DMS53 treated with DMSO at 0.1 percent for 48 hours (cell line): ENCODE data around the gene POLR2L.

Experiments
- DNase-seq: peaks from one replicate; lab custom pipeline; 2025; ENCODE audit not compliant: unreplicated experiment; lab: John Stamatoyannopoulos, UW

The POLR2L gene

DNA sequence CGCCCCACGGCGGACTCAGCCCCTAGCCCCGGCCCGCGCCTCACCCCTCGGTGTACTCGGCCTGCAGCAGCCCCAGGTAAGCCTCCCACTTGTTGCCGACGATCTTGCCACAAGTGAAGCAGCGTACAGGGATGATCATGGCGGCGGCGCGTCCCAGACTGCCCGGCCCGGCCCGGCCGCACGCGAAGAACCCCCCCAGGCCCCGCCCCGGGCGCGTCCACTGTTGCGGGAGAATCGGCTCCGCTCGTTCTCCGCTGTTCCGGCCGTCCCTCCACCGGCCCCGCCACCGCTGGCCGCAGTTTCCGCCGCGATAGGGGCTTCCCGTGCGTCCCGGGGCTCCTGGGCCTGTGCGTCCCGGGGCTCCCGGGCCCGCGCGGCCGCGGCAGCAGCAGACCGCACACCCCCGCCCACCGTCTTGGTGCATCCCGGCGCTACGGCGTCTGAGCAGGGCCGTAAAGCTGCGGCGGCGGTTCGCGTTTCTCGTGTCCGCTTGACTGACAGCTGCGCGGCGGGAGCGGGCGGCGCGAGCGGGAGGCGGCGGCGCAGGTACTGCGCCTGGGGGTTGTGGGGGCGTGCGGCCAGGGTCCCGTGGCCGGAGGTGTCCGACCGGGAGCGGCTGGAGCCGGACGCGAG, at the start of gene POLR2L, which contains the start of gene TSPAN4:
Gene POLR2L (minus strand): TSS at position 160 of the 633 bp plus-strand sequence. CDS start 21 bp downstream, at position 139.
Gene TSPAN4 (plus strand): TSS at position 483 of the 633 bp plus-strand sequence. CDS start 7,453 bp downstream, outside the sequence.
- DNase-seq, result peak; percentile 75

- no peak for DNase-seq
Observed at GRCh38 chr11:890794-891540, 48.6 kb upstream of the POLR2L start.

- no peak for DNase-seq
Observed at GRCh38 chr11:889687-890475, 47.6 kb upstream of the POLR2L start.

DNA sequence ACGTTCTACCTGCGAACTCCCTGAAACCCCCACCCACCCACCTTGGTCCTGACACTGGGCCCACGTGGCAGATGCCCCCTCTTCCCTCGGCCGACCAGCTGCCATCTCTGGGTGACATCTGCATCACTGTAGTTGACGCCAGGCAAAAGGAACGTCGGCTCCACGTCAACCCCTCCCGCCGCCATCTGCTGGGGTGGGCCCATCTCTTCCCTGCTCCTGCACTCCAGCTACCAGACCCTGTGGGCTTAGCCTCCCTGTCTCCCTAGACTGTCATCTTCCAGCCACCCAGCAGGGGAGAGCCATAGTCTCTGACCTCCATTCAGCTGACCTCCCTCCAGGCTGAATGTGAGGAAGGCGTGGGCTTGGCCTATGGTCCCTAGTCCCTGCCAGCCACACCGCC, 46.9 kb upstream of the POLR2L start:
- no peak for DNase-seq

DNA sequence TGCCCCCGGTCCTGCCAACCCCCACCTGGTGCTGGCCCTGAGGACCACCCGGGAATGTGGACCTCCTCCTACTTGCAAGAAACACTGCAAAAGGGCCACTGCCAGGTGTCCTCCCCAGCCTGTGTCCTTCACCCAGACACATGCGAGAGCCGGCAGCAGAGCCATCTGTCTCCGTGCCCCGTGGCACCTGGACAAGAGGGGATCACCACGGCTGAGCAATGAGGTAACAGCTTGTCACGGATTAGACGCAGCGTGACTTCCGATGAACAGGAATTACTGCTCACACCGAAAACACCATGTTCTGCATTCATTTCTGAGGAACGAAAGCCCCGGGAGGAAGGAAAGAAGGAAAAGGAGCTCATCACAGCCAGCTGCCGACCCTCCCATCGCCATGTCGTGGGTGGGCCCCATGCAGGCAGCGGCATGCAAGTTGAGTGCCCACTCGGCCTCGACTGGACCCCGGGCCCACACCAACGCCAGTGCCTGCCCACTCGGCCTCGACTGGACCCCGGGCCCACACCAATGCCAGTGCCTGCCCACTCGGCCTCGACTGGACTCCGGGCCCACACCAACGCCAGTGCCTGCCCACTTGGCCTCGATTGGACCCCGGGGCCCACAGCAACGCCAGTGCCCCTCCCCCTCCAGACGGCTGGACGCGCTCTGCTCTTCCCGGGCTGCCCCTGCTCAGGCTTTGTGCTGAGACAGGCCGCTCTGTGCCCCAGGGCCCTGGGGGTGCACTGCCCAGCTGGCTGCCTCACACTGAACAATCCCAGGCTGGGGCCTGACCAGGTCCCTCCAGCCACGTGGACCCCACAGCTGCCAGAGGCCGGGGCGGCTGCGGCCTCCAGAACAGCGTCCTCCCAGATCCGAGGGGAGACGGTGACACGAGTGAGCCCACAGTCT, 46.2 kb upstream of the POLR2L start:
- DNase-seq, result no peak

DNA sequence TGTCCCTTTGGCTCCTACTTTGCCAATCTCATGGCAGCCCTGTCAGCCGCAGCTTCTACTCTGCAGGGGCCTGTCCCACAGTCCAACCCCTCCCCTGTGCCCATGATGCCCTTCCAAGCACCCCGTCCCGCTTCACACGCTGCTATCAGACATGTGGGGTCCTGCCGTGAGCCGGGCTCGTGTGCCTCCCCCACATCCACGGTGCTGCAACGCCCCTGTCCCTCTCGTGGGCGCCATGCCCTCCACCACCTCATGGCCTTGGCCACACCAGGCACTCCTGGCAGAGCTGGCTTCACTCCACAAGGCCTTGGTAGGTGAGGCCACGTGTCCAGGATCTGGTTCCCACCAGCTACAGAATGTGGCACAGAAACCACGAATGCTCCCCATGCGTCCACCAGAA, 45.3 kb upstream of the POLR2L start:
- DNase-seq, result no peak

GRCh38 chr11:886568-886967, 44.2 kb upstream of the POLR2L start:
- DNase-seq, result no peak

- DNase-seq, result no peak
Observed at GRCh38 chr11:884578-885070, 42.3 kb upstream of the POLR2L start.

DNA sequence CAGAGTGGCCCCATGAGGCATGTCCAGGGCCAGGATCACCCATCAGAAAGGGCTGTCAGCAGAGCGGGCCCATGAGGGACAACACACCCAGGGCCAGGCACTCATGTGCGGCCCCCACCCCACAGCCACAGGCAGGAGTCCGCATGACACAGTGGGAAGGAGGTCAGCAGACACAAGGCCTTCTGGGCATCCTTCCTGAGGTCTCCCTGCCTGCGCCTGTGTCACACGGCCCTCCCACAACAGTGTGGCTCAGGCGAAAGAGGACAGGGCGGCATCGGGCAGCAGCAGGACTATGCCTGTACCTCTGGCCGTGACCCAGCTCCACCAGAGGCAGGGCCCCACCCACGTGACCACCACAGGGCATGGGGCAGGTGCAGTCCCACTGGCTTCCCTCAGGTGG, 41.2 kb upstream of the POLR2L start:
- no peak for DNase-seq

DNA sequence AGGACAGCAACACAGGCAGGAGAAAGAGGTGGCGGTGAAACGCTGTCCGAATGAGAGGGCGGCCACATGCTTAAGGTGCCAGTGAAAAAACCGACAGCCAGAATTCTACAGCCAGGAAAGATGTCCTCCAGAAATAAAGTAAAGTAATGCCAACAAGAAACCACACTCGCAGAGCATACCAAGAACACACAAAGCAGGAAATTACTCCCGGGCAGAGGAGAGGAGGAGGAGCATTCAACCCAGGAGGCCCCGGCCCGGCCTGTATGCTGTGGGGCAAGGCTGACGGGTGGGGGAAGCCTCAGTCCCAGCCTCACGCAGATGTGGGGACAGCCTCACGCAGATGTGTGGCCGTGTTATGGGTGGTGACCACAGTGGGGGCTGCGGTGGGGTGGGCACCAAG, 40.3 kb upstream of the POLR2L start:
- no peak for DNase-seq

GRCh38 chr11:880447-880846, 38.1 kb upstream of the POLR2L start:
- no peak for DNase-seq

GRCh38 chr11:877565-877964, 35.2 kb upstream of the POLR2L start:
- DNase-seq, result no peak

DNA sequence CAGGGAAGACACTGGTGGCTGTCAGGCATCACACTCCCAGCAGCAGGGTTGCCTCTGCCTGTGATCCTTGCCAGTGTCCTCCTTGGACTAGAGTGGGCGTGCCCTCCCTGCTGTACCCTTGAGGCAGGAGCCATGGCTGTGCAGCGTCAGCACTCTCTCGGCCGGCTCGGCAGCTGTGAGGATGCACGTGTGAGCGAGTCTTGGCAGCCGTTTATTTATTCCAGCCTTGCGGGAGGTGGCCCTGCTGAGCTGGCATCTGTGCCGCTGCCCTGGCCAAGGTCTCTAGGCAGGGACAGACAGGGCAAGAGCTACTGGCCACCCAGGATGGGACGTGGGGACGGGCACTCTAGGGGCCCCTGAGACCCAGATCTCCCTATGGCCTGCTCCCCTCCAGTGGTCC, 34.2 kb upstream of the POLR2L start:
- DNase-seq, result no peak

DNA sequence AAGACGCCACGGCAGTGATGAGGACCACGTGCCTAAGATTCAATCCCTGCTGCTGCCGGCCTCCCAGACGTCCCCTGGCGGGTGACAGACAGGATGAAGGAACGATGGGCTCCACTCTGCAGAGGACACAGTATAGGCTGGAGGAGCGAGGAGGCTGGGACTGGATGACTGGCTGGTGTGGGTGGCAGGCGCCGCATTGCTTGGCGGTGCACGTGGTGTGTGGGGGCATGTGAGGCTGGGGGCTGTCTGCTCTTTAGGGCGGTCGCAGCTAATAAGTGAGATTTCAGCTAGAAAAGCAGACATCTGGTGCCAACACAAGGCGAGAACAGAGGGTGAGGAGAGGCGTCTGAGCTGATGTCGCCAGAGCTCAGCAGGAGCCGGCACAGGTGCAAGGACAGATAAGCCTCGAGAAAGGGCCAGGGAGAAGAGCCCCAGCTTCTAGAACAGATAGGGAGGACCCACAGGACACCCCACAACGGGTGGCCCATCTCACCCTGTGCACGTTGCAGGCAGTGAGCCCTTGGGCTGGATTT, 33.5 kb upstream of the POLR2L start:
- no peak for DNase-seq

DNA sequence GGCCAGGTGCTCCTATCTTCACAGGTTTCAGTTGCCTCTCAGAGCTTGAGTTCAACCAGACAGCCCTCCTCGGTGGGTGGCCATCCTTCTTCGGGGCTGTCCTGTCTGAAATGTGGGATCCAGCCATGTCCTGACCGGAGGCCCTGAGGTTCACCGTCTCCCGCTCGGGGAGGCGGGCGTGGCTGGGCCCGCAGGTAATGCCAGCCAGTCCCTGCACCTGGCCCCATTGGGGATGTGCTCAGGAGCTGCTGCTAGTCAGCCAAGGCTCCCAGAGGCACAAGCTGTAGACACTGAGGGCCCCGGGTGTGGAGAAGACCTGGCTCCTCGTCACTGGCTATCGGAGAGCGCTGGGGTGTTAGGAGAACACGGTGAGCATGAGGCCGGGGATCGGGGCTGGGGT, 32.9 kb upstream of the POLR2L start:
- DNase-seq, result no peak

DNA sequence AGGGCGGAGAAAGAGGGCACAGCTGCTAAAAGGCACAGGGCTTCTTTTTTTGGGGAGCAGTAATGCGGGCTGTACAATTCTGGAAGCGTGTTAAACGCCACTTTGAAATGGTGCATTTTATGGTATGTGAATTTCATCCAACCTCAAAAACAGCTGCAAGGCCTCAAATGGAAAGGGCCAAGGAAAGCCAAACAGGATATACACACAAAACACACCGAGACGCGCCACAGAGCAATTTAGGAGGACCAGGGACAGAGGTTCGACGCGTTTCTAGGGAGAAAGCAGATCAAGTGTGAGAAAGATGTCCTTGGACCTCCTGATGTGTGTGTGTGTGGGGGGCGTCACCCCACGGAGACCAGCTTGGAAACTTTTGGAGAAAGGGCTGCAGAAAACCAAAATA, 31.4 kb upstream of the POLR2L start:
- no peak for DNase-seq

DNA sequence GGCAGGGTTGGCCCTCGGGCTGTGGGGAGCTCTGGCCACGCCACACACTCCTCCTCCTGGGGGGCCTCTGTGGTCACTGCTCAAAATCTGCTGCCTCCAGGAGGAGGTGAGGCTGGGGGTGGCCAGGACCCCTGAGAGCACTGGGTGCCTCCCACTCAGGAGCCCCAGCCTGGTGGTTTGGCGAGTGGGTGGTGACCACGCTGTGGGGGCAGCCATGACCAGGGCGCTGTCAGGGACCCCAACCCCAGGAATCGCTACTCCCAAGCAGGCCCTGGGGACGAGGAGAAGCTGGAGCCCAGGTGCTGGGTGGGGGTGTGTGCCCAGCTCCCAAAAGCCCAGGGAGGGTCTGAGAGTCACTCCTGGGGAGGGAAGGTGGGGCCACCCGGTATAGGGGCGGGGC, 30.5 kb upstream of the POLR2L start:
- no peak for DNase-seq

DNA sequence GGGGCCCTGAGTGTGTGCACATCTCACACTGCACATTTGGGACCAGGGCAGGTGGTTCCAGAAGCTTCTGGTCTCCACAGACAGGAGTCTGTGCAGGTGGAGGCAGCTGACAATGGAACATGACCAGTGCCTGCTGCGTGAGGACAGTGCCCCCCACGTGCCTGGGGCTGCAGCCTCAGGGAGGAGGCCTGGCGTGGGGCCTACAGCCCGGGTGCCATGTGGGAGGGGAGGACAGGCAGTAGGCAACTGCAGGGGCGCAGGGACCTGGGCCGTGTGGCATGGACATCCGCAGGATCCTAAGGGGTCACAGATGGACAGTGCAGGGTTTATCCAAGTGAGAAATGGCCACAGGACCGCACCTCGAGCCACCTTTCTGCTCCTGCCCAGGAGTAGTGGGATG, 29.1 kb upstream of the POLR2L start:
- DNase-seq, result no peak

DNA sequence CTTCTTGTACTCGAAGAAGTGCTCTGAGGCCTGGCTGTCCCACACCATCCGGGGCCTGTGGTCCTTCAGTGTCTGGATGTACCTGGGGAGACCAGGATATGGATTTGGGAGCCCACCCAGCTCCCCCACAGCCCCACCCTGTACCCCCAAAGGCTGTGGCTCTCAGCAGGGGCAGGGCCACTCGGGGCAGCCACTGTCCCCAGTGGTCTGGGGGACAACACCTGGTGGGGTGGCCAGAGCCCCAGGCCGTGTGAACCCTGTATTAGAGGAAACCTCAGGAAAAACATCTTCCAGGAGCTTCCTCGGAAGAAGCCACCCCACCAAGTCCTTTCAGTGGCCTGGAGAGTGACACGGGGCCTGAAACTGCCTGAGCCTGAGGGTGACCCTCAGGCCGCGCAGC, 28.1 kb upstream of the POLR2L start:
- DNase-seq, result no peak

- DNase-seq, result no peak
Observed at GRCh38 chr11:870127-870413, 27.7 kb upstream of the POLR2L start.
